Neural progenitor cell (in vitro differentiated cells): Measurements from ENCODE around the gene UQCRQ. TPM values are rescaled to one million over a fixed set of nuclear protein-coding genes. Genes with fewer than 3 reads are reported as not detected.

Source experiments
- DNase-seq: peaks from one replicate; pipeline ENCODE4 v3.0.0-alpha.2; 2016; ENCODE audit warnings: low spot score
- H2AFZ ChIP-seq: fragments of 200-600 bp; sonication (generic); replicated peaks from 2 replicates; pipeline ENCODE4 v1.6.1; 2016; ENCODE audit warnings: antibody characterized with exemption
- H3F3A ChIP-seq: fragments of 200-600 bp; sonication (generic); 2 replicates; pipeline ENCODE4 v1.6.1; 2016; ENCODE audit warnings: antibody characterized with exemption, low read depth
- H3K27ac ChIP-seq: fragments of 200-600 bp; sonication (generic); 2 replicates; pipeline ENCODE4 v1.5.1; 2016; ENCODE audit warnings: mild to moderate bottlenecking
- H3K27me3 ChIP-seq: fragments of 200-600 bp; sonication (generic); 2 replicates; pipeline ENCODE4 v1.6.1; 2016; ENCODE audit warnings: mild to moderate bottlenecking, moderate library complexity
- H3K36me3 ChIP-seq: fragments of 200-600 bp; sonication (generic); 2 replicates; pipeline ENCODE4 v1.5.1; 2016
- H3K4me1 ChIP-seq: fragments of 200-600 bp; sonication (generic); 2 replicates; pipeline ENCODE4 v1.6.1; 2016; ENCODE audit warnings: mixed run types
- H3K4me2 ChIP-seq: fragments of 200-600 bp; sonication (generic); 2 replicates; pipeline ENCODE4 v1.6.1; 2016
- H3K4me3 ChIP-seq: fragments of 200-600 bp; sonication (generic); 2 replicates; pipeline ENCODE4 v1.5.1; 2016
- H3K79me2 ChIP-seq: fragments of 200-600 bp; sonication (generic); 2 replicates; pipeline ENCODE4 v1.6.1; 2016; ENCODE audit warnings: low read depth
- H3K9ac ChIP-seq: fragments of 200-600 bp; sonication (generic); 2 replicates; pipeline ENCODE4 v1.6.1; 2016
- H3K9me3 ChIP-seq: fragments of 200-600 bp; sonication (generic); 2 replicates; pipeline ENCODE4 v1.5.1; 2016; ENCODE audit warnings: low read depth
- H4K20me1 ChIP-seq: fragments of 200-600 bp; sonication (generic); 2 replicates; pipeline ENCODE4 v1.6.1; 2016; ENCODE audit warnings: low read depth
- H3K27ac Mint-ChIP-seq: 3 replicates; pipeline ENCODE4 v1.8.0; 2021; ENCODE audit warnings: mixed read lengths
- H3K27me3 Mint-ChIP-seq: 2 replicates; pipeline ENCODE4 v1.8.0; 2022; ENCODE audit warnings: low read depth, mild to moderate bottlenecking, inconsistent platforms, moderate library complexity, mixed read lengths; ENCODE audit not compliant: insufficient read depth
- H3K36me3 Mint-ChIP-seq: 3 replicates; pipeline ENCODE4 v1.8.0; 2021; ENCODE audit warnings: mixed read lengths
- H3K4me1 Mint-ChIP-seq: 3 replicates; pipeline ENCODE4 v1.8.0; 2021; ENCODE audit warnings: mixed read lengths
- H3K4me3 Mint-ChIP-seq: 3 replicates; pipeline ENCODE4 v1.8.0; 2021; ENCODE audit warnings: mild to moderate bottlenecking, moderate library complexity, mixed read lengths
- H3K9me3 Mint-ChIP-seq: 3 replicates; pipeline ENCODE4 v1.8.0; 2020; ENCODE audit warnings: mixed read lengths
- EZH2 ChIP-seq: fragments of 200-600 bp; sonication (generic); IDR thresholded peaks from 2 replicates; pipeline ENCODE4 v1.6.1; 2017; ENCODE audit warnings: antibody characterized with exemption, mild to moderate bottlenecking, moderate library complexity
- EZH2phosphoT487 ChIP-seq: fragments of 200-600 bp; sonication (generic); IDR thresholded peaks from 2 replicates; pipeline ENCODE4 v1.6.1; 2017; ENCODE audit warnings: antibody characterized with exemption
- total RNA-seq: library from RNA; depleted of rRNA; stranded (reverse); fragments of >200 nt; gene quantifications from 2 replicates; pipeline ENCODE4 v1.2.3, GENCODE V29; 2015; ENCODE audit warnings: low replicate concordance
- TF ChIP-seq, protein P1 (sequence below): fragments of 200-600 bp; sonication (generic); IDR thresholded peaks from 2 replicates; pipeline ENCODE4 v1.5.1; 2017; ENCODE audit warnings: antibody characterized with exemption, mild to moderate bottlenecking

Gene UQCRQ
- total RNA-seq, 1 donor from 2014 or later, result 45.0 TPM

DNA sequence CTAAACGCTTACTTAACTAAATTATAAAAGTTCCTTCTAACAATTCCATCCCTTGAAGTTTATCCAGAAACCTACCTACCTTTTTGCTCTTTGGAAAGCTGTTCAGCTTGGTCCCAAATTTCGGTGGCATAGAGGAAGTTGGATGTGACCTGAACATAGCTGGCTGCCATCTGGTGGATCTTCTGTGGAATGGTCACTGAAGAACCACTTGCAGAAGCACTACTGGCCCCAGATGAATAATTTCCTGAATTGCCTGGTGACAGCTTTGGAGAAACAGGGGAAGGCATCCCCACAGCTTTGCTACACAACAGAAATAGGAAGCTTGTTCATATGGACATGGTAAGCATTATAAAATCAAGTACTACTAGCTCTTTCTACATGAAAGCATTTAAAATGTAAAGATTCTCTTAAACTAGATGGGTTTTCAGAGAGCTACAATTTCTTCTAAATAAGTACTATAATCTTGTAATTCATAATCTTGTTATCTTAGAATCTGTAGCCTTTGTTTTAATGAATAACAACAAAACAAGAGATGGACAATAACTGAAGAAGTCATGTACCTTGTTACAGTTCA is 16.9 kb downstream of the UQCRQ start:
- H3K27me3 ChIP-seq, result no peaks in the 10 kb centered on the region
- Mint-ChIP-seq H3K4me1 (peaks cover 19% of the 10 kb centered on the region), H3K27ac (no peak overlapping the region), H3K27me3 (peaks cover 3% of the 10 kb centered on the region), H3K4me3 (no peak overlapping the region), H3K36me3 (peaks cover 36% of the 10 kb centered on the region), H3K9me3 (no peaks in the 10 kb centered on the region)
- no peaks in the 10 kb centered on the region for H3K4me1 ChIP-seq
- H3K4me2 ChIP-seq, result no peak overlapping the region
- peaks cover 2% of the 10 kb centered on the region for H4K20me1 ChIP-seq
- peaks cover 43% of the 10 kb centered on the region for H3K36me3 ChIP-seq
- no peak overlapping the region for H3K9ac ChIP-seq
- no peak for TF ChIP-seq EZH2phosphoT487
- TF ChIP-seq, protein P1, sequence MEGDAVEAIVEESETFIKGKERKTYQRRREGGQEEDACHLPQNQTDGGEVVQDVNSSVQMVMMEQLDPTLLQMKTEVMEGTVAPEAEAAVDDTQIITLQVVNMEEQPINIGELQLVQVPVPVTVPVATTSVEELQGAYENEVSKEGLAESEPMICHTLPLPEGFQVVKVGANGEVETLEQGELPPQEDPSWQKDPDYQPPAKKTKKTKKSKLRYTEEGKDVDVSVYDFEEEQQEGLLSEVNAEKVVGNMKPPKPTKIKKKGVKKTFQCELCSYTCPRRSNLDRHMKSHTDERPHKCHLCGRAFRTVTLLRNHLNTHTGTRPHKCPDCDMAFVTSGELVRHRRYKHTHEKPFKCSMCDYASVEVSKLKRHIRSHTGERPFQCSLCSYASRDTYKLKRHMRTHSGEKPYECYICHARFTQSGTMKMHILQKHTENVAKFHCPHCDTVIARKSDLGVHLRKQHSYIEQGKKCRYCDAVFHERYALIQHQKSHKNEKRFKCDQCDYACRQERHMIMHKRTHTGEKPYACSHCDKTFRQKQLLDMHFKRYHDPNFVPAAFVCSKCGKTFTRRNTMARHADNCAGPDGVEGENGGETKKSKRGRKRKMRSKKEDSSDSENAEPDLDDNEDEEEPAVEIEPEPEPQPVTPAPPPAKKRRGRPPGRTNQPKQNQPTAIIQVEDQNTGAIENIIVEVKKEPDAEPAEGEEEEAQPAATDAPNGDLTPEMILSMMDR, result peak; percentile 64
- no peak overlapping the region for H3K4me3 ChIP-seq
- no peak overlapping the region for H3K27ac ChIP-seq
- no peaks in the 10 kb centered on the region for H3K79me2 ChIP-seq
- peak; percentile 70 for DNase-seq
- no peak overlapping the region for H2AFZ ChIP-seq
- no peaks in the 10 kb centered on the region for H3K9me3 ChIP-seq
- peaks cover 18% of the 10 kb centered on the region for H3F3A ChIP-seq

DNA sequence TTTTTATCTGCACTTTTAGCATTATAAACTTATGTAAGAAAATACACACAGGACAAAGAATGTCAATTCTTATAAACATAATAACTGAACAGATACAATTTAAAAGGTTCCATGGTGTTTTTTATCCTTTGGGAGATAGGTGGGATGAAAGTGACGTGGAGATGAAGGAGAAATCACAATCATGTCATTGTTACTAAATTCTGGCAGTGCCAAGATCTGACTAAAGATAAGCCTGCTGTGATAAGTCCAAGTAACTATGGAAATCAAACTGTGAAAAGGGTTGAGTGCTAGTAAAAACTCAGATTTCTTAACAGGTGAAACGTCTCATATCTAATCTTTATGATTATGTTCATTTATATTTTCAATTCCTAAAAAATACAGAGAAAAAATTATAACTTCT is 18.1 kb downstream of the UQCRQ start:
- no peak for DNase-seq
- H2AFZ ChIP-seq, result no peak overlapping the region
- no peaks in the 10 kb centered on the region for H3K9me3 ChIP-seq
- H3K4me3 ChIP-seq, result no peak overlapping the region
- no peaks in the 10 kb centered on the region for H3K79me2 ChIP-seq
- Mint-ChIP-seq H3K36me3 (peaks cover 39% of the 10 kb centered on the region), H3K9me3 (no peaks in the 10 kb centered on the region), H3K27me3 (peaks cover 3% of the 10 kb centered on the region), H3K4me3 (no peak overlapping the region), H3K4me1 (peaks cover 19% of the 10 kb centered on the region), H3K27ac (no peak overlapping the region)
- TF ChIP-seq, protein P1, result no peak
- no peak for TF ChIP-seq EZH2
- TF ChIP-seq EZH2phosphoT487, result no peak
- no peak overlapping the region for H3K27ac ChIP-seq
- peaks cover 21% of the 10 kb centered on the region for H3F3A ChIP-seq
- no peaks in the 10 kb centered on the region for H3K27me3 ChIP-seq
- H3K36me3 ChIP-seq, result peaks cover 55% of the 10 kb centered on the region
- H4K20me1 ChIP-seq, result no peaks in the 10 kb centered on the region
- H3K4me1 ChIP-seq, result no peaks in the 10 kb centered on the region
- H3K4me2 ChIP-seq, result no peak overlapping the region
- H3K9ac ChIP-seq, result no peak overlapping the region

DNA sequence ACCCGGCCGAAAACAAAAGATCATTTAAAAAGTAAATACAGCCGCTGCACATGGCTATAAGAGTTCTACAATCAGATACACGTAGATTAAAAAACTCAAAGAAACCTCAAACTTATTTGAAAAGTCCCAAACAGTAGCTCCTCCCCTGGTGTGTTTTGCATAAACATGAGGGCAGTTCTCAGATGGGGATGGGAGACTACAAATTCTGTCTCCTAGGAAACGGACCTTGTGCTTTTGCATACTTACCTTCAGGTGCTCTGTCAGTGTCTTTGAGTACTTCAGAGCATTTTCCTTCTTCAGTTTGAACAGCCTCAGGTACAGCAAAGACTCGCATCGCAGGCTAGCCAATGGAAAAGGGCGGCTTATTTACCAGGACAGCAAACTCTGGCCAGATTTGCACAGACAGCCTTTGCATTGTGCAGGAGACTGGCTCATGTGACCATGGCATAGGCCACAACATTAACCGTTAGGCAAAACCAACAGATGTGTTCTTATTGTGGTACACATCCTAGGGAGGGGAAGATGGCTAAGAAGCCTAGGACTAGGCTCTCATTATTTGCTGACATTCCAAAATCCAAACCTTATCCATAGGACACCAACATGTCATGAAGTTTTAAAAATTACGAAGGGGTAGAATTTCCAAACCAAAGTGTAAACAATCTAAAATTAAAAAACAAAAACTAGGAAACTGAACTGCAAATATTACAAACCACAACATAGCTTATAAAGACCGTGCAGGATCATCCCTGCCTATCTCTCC is 19.8 kb downstream of the UQCRQ start:
- peaks cover 3% of the 10 kb centered on the region for H3K27me3 Mint-ChIP-seq
- H3K4me3 ChIP-seq, result no peak overlapping the region
- no peak overlapping the region for H3K4me3 Mint-ChIP-seq
- peaks cover 50% of the 10 kb centered on the region for H3K36me3 ChIP-seq
- no peaks in the 10 kb centered on the region for H3K79me2 ChIP-seq
- H3K27ac ChIP-seq, result no peak overlapping the region
- H3K27me3 ChIP-seq, result no peaks in the 10 kb centered on the region
- TF ChIP-seq EZH2phosphoT487 (no peak), EZH2 (no peak)
- TF ChIP-seq, protein P1, result no peak
- H2AFZ ChIP-seq, result no peak overlapping the region
- H3K4me2 ChIP-seq, result no peak overlapping the region
- peaks cover 19% of the 10 kb centered on the region for H3F3A ChIP-seq
- H3K27ac Mint-ChIP-seq, result peak overlapping the region; percentile 44
- H4K20me1 ChIP-seq, result no peaks in the 10 kb centered on the region
- no peaks in the 10 kb centered on the region for H3K9me3 Mint-ChIP-seq
- no peak for DNase-seq
- H3K4me1 ChIP-seq, result no peaks in the 10 kb centered on the region
- no peaks in the 10 kb centered on the region for H3K9me3 ChIP-seq
- peaks cover 19% of the 10 kb centered on the region for H3K4me1 Mint-ChIP-seq
- no peak overlapping the region for H3K9ac ChIP-seq
- peaks cover 33% of the 10 kb centered on the region for H3K36me3 Mint-ChIP-seq
